ENCODE data around the gene CYS1. TPM values are rescaled to one million over a fixed set of nuclear protein-coding genes. Genes with fewer than 3 reads are reported as not detected.
A peak's percentile ranks its signal among the peaks of the same experiment; 100 is the strongest.

Gene CYS1
- total RNA-seq, 1 experiment from 2014 or later: 3.7 TPM

GRCh38 chr2:10120158-10120876 is 40.1 kb upstream of the CYS1 start (continued):
- no peak for TF ChIP-seq CTCF (IDR thresholded peaks at IDR 0.05 in 2 of 3, conservative IDR thresholded peaks at IDR 0.05 in 1 of 3; ENCODE audit: borderline replicate concordance in 1 of 3, insufficient read depth in 1 of 3, low read depth in 2 of 3, low read length in 2 of 3)
- no peak for TF ChIP-seq EGR1 (IDR thresholded peaks at IDR 0.05; ENCODE audit: low read depth)

- Histone ChIP-seq H3K36me3 (ENCODE audit: control insufficient read depth in 1 of 2, insufficient read depth in 2 of 2, low read length in 2 of 2) (peaks cover 0 to 14% of the 10 kb centered on the region in 2 experiments; a peak in 2 of 4 replicates), H4K20me1 (ENCODE audit: insufficient read depth) (peaks cover 8% of the 10 kb centered on the region; the same call in 1 of the 2 replicates), H3K27ac (ENCODE audit: low read depth, low read length) (peak overlapping the region; percentile 80), H3K4me2 (ENCODE audit: low read length) (peak overlapping the region; percentile 88), H2AFZ (ENCODE audit: low read depth, low read length, poor library complexity, severe bottlenecking) (no peak overlapping the region), H3K9ac (ENCODE audit: low read length) (peak overlapping the region; percentile 99), H3K9me2 (ENCODE audit: insufficient read depth) (no peaks in the 10 kb centered on the region), H3K4me1 (ENCODE audit: control insufficient read depth in 1 of 2, insufficient read depth in 2 of 2, low read length in 2 of 2) (peaks cover 18 to 41% of the 10 kb centered on the region in 2 experiments; a peak in 3 of 4 replicates), H3K9me3 (ENCODE audit: control insufficient read depth in 1 of 2, insufficient read depth in 1 of 2, low read depth in 1 of 2, low read length in 2 of 2) (no peaks in the 10 kb centered on the region), H3K79me2 (ENCODE audit: insufficient read depth, low read length) (peaks cover 36% of the 10 kb centered on the region), H3K27me3 (ENCODE audit: insufficient read depth, low read length) (no peaks in the 10 kb centered on the region), H3K4me3 (replicated peaks in 1 of 2; ENCODE audit: low read depth in 1 of 2, low read length in 2 of 2) (peak overlapping the region; percentile 86 to 96)
- BruUV-seq (replicated peaks): TSS peak; percentile 7
- ATAC-seq (no peak), DNase-seq (ENCODE audit: low read depth, low spot score) (no peak)
- ChIA-PET POLR2A (interaction anchor here (1.1 kb wide), 1 partner anchor 289 kb away, joined by 3 read pairs; no protein-coding TSS in a partner anchor), CTCF (interaction anchor here (1.2 kb wide), 2 partner anchors 47 to 315 kb away, joined by 3 read pairs; no protein-coding TSS in a partner anchor), RAD21 (ENCODE audit: low non-redundant PET in 1 of 2, low total read pairs in 2 of 2, uncharacterized antibody in 2 of 2, unreplicated experiment in 2 of 2) (no interaction called here)
- TF ChIP-seq TCF7L2 (IDR thresholded peaks at IDR 0.05; ENCODE audit: borderline replicate concordance, extremely low read depth, insufficient read depth, insufficient read length) (no peak), MAX (IDR thresholded peaks at IDR 0.05) (no peak), POLR2A (IDR thresholded peaks at IDR 0.05; ENCODE audit: borderline replicate concordance, extremely low read depth, insufficient read depth, insufficient read length) (no peak), ELF1 (IDR thresholded peaks at IDR 0.05; ENCODE audit: borderline replicate concordance, low read depth) (no peak), CBX3 (IDR thresholded peaks at IDR 0.05; ENCODE audit: low read depth) (no peak), RAD21 (IDR thresholded peaks at IDR 0.05; ENCODE audit: low read depth) (no peak), SRF (IDR thresholded peaks at IDR 0.05; ENCODE audit: low read depth) (no peak), ATF3 (IDR thresholded peaks at IDR 0.05) (no peak), SIN3A (IDR thresholded peaks at IDR 0.05; ENCODE audit: low read depth) (no peak), JUND (IDR thresholded peaks at IDR 0.05) (no peak), ZNF274 (IDR thresholded peaks at IDR 0.05; ENCODE audit: low read depth, low read length) (no peak), YY1 (IDR thresholded peaks at IDR 0.05; ENCODE audit: extremely low read depth, insufficient replicate concordance, low read depth, low read length) (no peak), EZH2phosphoT487 (IDR thresholded peaks at IDR 0.05; ENCODE audit: borderline replicate concordance) (no peak), REST (IDR thresholded peaks at IDR 0.05; ENCODE audit: low read depth) (no peak), FOSL1 (IDR thresholded peaks at IDR 0.05; ENCODE audit: low read depth) (no peak)
- intact Hi-C loops (cut with micrococcal nuclease): loop anchor here (2.0 to 10.0 kb wide), 2 partner anchors 185 to 319 kb away; partner anchors contain the start of gene HPCAL1
Measured at GRCh38 chr2:10119601-10120157, 39.5 kb upstream of the CYS1 start.
